ENCODE measurements around the gene IRX4.
A peak's percentile ranks its signal among the peaks of the same experiment; 100 is the strongest.

Gene IRX4

DNA sequence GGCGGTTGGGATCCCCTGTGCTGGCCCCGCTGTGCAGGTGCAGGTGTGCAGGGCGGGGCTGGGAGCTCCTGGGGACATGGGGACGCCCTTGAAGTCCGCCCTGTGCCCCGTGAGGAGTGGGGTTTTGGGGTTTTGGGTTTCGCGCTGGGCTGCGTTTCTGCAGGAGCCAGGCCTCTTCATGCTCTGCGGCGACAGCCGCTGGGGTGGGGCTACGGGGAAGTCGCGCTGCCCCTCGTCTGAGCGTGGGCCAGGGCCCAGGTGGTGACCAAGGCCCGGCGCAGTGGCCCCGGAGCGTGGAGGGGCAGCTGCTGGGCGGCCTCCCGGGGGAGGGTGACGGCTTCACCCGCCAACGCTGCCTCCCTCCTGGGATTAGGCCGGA lies 47.8 kb upstream of the IRX4 start:
- Histone ChIP-seq H4K8ac (ENCODE audit: low read depth, low read length) (no peak overlapping the region), H2BK5ac (ENCODE audit: low read length) (no peak overlapping the region), H3K36me3 (replicated peaks in 1 of 2; ENCODE audit: control insufficient read depth in 2 of 2, insufficient read depth in 2 of 2, low read length in 2 of 2) (peaks cover 0 to 3% of the 10 kb centered on the region in 2 donors), H3K4me3 (ENCODE audit: low read length in 2 of 2) (peak overlapping the region; percentile 58 to 81), H3K4me1 (ENCODE audit: control insufficient read depth in 2 of 2, insufficient read depth in 1 of 2, low read depth in 1 of 2, low read length in 2 of 2) (peaks cover 0 to 13% of the 10 kb centered on the region in 2 donors), H3K9ac (ENCODE audit: low read depth, low read length, poor library complexity) (peak overlapping the region; percentile 89), H3K9me3 (replicated peaks in 1 of 2; ENCODE audit: control insufficient read depth in 2 of 2, insufficient read depth in 1 of 2, low read depth in 1 of 2, low read length in 2 of 2) (peaks cover 0 to 13% of the 10 kb centered on the region in 2 donors), H3K4me2 (ENCODE audit: insufficient read depth, low read length, poor library complexity, severe bottlenecking) (peak overlapping the region; percentile 99), H3K27ac (replicated peaks; ENCODE audit: low read length) (no peak overlapping the region), H2BK12ac (ENCODE audit: low read length) (no peak overlapping the region), H4K91ac (ENCODE audit: low read depth, low read length, poor library complexity) (no peak overlapping the region), H3K14ac (ENCODE audit: low read length) (no peak overlapping the region), H2BK15ac (ENCODE audit: low read length) (no peak overlapping the region), H3K23ac (ENCODE audit: low read depth, low read length, poor library complexity) (no peak overlapping the region), H3K27me3 (ENCODE audit: control insufficient read depth in 3 of 3, insufficient read depth in 3 of 3, low read depth in 1 of 3, low read length in 3 of 3) (peaks cover 0 to 57% (median 27%) of the 10 kb centered on the region in 3 experiments), H3K18ac (ENCODE audit: low read length) (peak overlapping the region; percentile 97), H2AK5ac (ENCODE audit: low read depth, low read length) (no peak overlapping the region), H3K4ac (ENCODE audit: low read length) (no peak overlapping the region), H3K79me1 (ENCODE audit: low read depth, low read length) (peaks cover 4% of the 10 kb centered on the region), H2AFZ (ENCODE audit: low read length) (peak overlapping the region; percentile 94), H2BK120ac (ENCODE audit: low read depth, low read length) (no peak overlapping the region)
- no peak for DNase-seq (ENCODE audit: low spot score)
- no CpG with 5 or more reads among the region's 27 CpGs for WGBS, 2 donors (ENCODE audit: extremely low coverage in 2 of 2, insufficient read length in 2 of 2, insufficient replicate concordance in 1 of 2)

DNA sequence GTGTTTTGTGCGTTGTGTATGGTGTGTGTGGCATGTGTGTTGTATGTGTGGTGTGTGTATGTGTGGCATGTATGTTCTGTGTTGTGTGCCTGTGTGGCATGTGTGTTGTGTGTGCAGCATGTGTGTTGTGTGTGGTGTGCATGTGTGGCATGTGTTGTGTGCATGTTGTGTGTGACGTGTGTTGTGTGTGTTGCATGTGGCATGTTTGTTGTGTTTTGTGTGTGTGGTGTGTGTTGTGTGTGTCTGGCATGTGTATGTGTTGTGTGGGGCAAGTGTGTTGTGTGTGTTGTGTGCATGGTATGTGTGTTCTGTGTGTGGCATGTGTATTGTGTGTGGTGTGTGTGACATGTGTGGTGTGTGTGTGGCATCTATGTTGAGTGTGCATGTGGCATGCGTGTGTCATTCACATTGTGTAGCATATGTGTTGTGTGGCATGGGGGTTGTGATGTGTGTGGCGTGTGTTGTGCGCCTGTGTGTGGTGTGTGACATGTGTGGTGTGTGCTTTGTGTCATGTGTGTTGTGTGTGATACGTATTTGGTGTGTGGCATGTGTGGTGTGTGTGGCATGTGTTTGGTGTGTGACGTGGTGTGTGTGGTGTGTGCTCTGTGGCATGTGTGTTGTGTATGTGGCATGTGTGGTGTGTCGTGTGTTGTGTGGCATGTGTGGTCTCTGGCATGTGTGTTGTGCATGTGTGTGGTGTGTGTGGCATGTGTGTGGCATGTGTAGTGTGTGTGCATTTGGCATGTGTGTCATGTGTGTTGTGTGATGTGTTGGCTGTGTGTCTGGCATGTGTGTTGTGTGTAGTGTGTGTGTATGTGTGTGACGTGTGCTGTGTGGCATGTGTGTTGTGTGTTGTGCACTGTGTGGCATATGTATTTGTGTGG lies 46.6 kb upstream of the IRX4 start:
- no peak overlapping the region for H3K4me2 ChIP-seq (ENCODE audit: insufficient read depth, low read length, poor library complexity, severe bottlenecking)
- H4K91ac ChIP-seq (ENCODE audit: low read depth, low read length, poor library complexity) = no peak overlapping the region
- no peak overlapping the region for H2BK120ac ChIP-seq (ENCODE audit: low read depth, low read length)
- peaks cover 0 to 13% of the 10 kb centered on the region in 2 donors for H3K9me3 ChIP-seq (replicated peaks in 1 of 2; ENCODE audit: control insufficient read depth in 2 of 2, insufficient read depth in 1 of 2, low read depth in 1 of 2, low read length in 2 of 2)
- H2AK5ac ChIP-seq (ENCODE audit: low read depth, low read length) = no peak overlapping the region
- WGBS, 2 donors (ENCODE audit: extremely low coverage in 2 of 2, insufficient read length in 2 of 2, insufficient replicate concordance in 1 of 2) = no CpG with 5 or more reads among the region's 9 CpGs
- H4K8ac ChIP-seq (ENCODE audit: low read depth, low read length) = peak overlapping the region; percentile 54
- H3K9ac ChIP-seq (ENCODE audit: low read depth, low read length, poor library complexity) = peak overlapping the region; percentile 75
- H3K79me1 ChIP-seq (ENCODE audit: low read depth, low read length) = peaks cover 4% of the 10 kb centered on the region
- no peak overlapping the region for H2BK12ac ChIP-seq (ENCODE audit: low read length)
- peaks cover 0 to 13% of the 10 kb centered on the region in 2 donors for H3K4me1 ChIP-seq (ENCODE audit: control insufficient read depth in 2 of 2, insufficient read depth in 1 of 2, low read depth in 1 of 2, low read length in 2 of 2)
- H3K4me3 ChIP-seq (ENCODE audit: low read length in 2 of 2) = peak overlapping the region in 1 of 2 donors; percentile 68
- H3K27me3 ChIP-seq (ENCODE audit: control insufficient read depth in 3 of 3, insufficient read depth in 3 of 3, low read depth in 1 of 3, low read length in 3 of 3) = peaks cover 0 to 63% (median 27%) of the 10 kb centered on the region in 3 experiments
- H3K23ac ChIP-seq (ENCODE audit: low read depth, low read length, poor library complexity) = peak overlapping the region; percentile 57
- peak overlapping the region; percentile 72 for H3K14ac ChIP-seq (ENCODE audit: low read length)
- no peak overlapping the region for H2BK5ac ChIP-seq (ENCODE audit: low read length)
- no peak overlapping the region for H3K4ac ChIP-seq (ENCODE audit: low read length)
- no peak overlapping the region for H3K18ac ChIP-seq (ENCODE audit: low read length)
- H2BK15ac ChIP-seq (ENCODE audit: low read length) = no peak overlapping the region
- H2AFZ ChIP-seq (ENCODE audit: low read length) = no peak overlapping the region
- peaks cover 0 to 3% of the 10 kb centered on the region in 2 donors for H3K36me3 ChIP-seq (replicated peaks in 1 of 2; ENCODE audit: control insufficient read depth in 2 of 2, insufficient read depth in 2 of 2, low read length in 2 of 2)
- no peak for DNase-seq (ENCODE audit: low spot score)
- no peak overlapping the region for H3K27ac ChIP-seq (replicated peaks; ENCODE audit: low read length)

DNA sequence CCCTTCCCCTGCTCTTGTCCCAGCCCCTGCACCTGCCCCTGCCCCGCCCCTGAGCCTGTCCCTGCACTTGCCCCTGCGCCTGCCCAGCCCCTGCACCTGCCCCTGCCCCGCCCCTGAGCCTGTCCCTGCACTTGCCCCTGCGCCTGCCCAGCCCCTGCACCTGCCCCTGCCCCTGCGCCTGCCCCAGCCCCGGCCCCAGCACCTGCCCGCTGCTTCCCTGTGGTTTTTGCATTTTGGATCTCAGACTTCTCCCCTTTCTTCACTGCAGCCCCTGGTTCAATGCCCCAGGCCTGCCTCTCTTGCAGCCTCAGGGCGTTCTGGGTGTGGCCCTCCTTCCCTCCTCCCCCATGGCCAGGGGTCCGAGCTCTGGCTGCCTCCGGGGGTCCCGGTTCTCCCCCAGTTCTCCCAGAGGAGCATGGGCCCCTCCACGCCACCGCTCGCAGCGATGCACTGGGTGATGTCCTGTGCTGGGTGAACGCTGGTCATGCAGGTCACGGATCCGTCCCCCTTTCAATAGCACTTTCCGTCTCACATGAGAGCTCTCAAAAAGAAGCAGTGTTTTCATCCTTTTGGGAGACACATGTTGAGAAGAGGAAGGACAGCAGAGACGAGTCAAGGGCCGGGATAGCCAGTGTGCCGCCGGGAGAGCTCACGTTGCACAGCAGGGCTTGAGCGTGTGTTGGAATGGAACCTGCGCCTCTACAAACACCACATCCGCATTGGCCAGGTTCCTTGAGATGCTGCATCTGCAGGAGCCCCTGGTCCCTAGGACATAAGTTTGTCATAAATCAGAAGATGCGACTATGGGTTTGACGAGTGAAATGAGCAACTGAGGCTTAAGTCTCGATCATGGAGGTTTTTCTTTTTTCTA lies 44.0 kb upstream of the IRX4 start:
- DNase-seq (ENCODE audit: low spot score) = no peak
- no peak overlapping the region for H2AK5ac ChIP-seq (ENCODE audit: low read depth, low read length)
- peaks cover 0 to 12% of the 10 kb centered on the region in 2 donors for H3K4me1 ChIP-seq (ENCODE audit: control insufficient read depth in 2 of 2, insufficient read depth in 1 of 2, low read depth in 1 of 2, low read length in 2 of 2)
- no peak overlapping the region for H2BK120ac ChIP-seq (ENCODE audit: low read depth, low read length)
- no peak overlapping the region for H3K9ac ChIP-seq (ENCODE audit: low read depth, low read length, poor library complexity)
- H2BK12ac ChIP-seq (ENCODE audit: low read length) = no peak overlapping the region
- H2BK15ac ChIP-seq (ENCODE audit: low read length) = no peak overlapping the region
- no peak overlapping the region for H3K14ac ChIP-seq (ENCODE audit: low read length)
- no peak overlapping the region for H3K4me3 ChIP-seq (ENCODE audit: low read length in 2 of 2)
- no peak overlapping the region for H4K8ac ChIP-seq (ENCODE audit: low read depth, low read length)
- no peak overlapping the region for H3K27ac ChIP-seq (replicated peaks; ENCODE audit: low read length)
- H3K27me3 ChIP-seq (ENCODE audit: control insufficient read depth in 3 of 3, insufficient read depth in 3 of 3, low read depth in 1 of 3, low read length in 3 of 3) = peaks cover 0 to 49% (median 23%) of the 10 kb centered on the region in 3 experiments
- H3K4me2 ChIP-seq (ENCODE audit: insufficient read depth, low read length, poor library complexity, severe bottlenecking) = no peak overlapping the region
- no peak overlapping the region for H2AFZ ChIP-seq (ENCODE audit: low read length)
- H3K4ac ChIP-seq (ENCODE audit: low read length) = no peak overlapping the region
- peaks cover 0 to 13% of the 10 kb centered on the region in 2 donors for H3K9me3 ChIP-seq (replicated peaks in 1 of 2; ENCODE audit: control insufficient read depth in 2 of 2, insufficient read depth in 1 of 2, low read depth in 1 of 2, low read length in 2 of 2)
- peak overlapping the region; percentile 59 for H3K18ac ChIP-seq (ENCODE audit: low read length)
- WGBS, 2 donors (ENCODE audit: extremely low coverage in 2 of 2, insufficient read length in 2 of 2, insufficient replicate concordance in 1 of 2) = no CpG with 5 or more reads among the region's 30 CpGs
- no peak overlapping the region for H2BK5ac ChIP-seq (ENCODE audit: low read length)
- H3K36me3 ChIP-seq (replicated peaks in 1 of 2; ENCODE audit: control insufficient read depth in 2 of 2, insufficient read depth in 2 of 2, low read length in 2 of 2) = peaks cover 0 to 3% of the 10 kb centered on the region in 2 donors
- H4K91ac ChIP-seq (ENCODE audit: low read depth, low read length, poor library complexity) = no peak overlapping the region
- H3K23ac ChIP-seq (ENCODE audit: low read depth, low read length, poor library complexity) = no peak overlapping the region
- H3K79me1 ChIP-seq (ENCODE audit: low read depth, low read length) = peaks cover 4% of the 10 kb centered on the region

Measured in neuronal stem cell (in vitro differentiated cells).